ENCODE results near the gene MGAT5.

Gene MGAT5

DNA sequence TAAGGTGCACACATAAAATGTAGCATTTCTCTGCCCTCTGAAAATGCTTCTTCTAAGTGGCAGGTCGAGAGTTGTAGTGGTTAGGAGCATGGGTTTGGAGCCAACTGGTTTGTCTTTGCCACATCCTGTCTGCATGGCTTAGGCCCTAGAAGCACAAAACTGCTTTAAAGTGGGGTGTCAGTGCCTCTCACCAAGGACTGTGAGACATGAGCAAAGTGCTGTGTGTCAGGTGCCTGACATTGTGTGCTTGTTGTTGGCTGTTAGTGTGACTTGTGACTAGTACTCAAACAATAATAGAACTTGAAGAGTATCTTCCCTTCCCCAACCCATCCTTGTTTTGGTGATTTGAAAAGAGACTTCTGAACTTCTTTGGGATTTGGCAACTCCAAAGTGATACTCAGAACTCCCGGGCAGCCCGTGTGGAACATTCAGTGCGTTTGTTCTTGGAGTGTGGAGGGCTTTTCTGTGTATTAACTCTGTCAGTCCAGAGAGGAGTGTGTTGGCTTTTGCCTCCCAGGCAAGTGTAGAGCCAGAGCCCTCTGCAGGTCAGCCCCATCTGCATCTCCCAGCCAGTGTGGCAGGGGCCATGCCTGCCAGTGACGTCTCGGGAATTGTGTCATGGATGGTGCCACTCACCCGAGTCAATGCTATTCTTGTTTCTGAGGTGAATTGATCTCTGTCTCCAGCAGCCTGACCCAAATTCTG is 5.0 kb downstream of the MGAT5 start:
- Histone ChIP-seq H3K9me3 (ENCODE audit: control insufficient read depth, low read length) (no peaks in the 10 kb centered on the region), H3K27me3 (ENCODE audit: control insufficient read depth, insufficient read depth, low read length) (no peaks in the 10 kb centered on the region), H3K9ac (ENCODE audit: low read length) (no peak overlapping the region), H3K4me3 (ENCODE audit: low read length) (no peak overlapping the region), H3K4me1 (ENCODE audit: control insufficient read depth, insufficient read depth, low read length) (peaks cover 46% of the 10 kb centered on the region), H3K36me3 (ENCODE audit: control insufficient read depth, insufficient read depth, low read length) (no peaks in the 10 kb centered on the region)

DNA sequence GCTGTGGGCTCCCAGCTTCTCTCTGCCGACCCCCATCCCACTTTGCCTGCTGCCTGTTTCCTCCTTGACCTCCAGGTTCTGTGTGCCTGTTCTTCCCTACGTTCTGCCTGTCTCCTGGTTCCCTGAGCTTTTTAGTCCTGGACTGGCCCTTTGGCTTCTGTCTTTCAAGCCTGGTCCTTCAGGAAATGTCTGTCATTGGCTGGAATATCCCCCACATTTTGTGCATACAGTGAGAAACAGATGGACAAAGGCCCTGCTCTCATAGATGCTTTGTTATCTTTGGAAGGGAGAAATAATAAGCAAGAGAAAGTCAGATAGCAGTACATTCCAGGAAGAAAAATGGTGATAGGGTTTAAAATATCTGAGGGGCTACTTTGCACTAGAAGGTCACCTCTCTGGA is 5.7 kb downstream of the MGAT5 start:
- Histone ChIP-seq H3K27me3 (ENCODE audit: control insufficient read depth, insufficient read depth, low read length) (no peaks in the 10 kb centered on the region), H3K9me3 (ENCODE audit: control insufficient read depth, low read length) (no peaks in the 10 kb centered on the region), H3K4me3 (ENCODE audit: low read length) (no peak overlapping the region), H3K36me3 (ENCODE audit: control insufficient read depth, insufficient read depth, low read length) (no peaks in the 10 kb centered on the region), H3K9ac (ENCODE audit: low read length) (no peak overlapping the region), H3K4me1 (ENCODE audit: control insufficient read depth, insufficient read depth, low read length) (peaks cover 38% of the 10 kb centered on the region)

DNA sequence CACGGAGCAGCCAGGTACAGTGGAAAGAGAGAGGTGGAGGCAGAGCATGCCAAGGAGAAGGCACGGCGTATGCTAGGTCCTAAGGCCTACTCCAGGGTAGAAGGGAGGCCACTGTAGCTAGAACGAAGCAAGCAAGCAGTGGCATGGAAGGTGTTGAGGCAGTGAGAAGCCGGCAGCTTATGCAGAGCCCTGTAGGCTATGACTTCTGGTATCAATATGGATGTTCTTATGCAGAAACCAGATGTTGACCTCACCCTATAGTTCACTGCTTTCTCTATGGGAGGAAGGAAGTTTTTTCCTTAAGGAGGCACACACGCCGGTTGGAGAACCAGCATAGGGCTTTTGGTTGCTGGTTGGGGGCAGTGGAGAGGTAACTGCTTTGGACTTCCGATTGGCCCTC is 6.1 kb downstream of the MGAT5 start:
- no peak overlapping the region for H3K9ac ChIP-seq (ENCODE audit: low read length)
- H3K4me1 ChIP-seq (ENCODE audit: control insufficient read depth, insufficient read depth, low read length): peaks cover 37% of the 10 kb centered on the region
- no peak overlapping the region for H3K4me3 ChIP-seq (ENCODE audit: low read length)
- H3K27me3 ChIP-seq (ENCODE audit: control insufficient read depth, insufficient read depth, low read length): no peaks in the 10 kb centered on the region
- H3K9me3 ChIP-seq (ENCODE audit: control insufficient read depth, low read length): no peaks in the 10 kb centered on the region
- no peaks in the 10 kb centered on the region for H3K36me3 ChIP-seq (ENCODE audit: control insufficient read depth, insufficient read depth, low read length)

DNA sequence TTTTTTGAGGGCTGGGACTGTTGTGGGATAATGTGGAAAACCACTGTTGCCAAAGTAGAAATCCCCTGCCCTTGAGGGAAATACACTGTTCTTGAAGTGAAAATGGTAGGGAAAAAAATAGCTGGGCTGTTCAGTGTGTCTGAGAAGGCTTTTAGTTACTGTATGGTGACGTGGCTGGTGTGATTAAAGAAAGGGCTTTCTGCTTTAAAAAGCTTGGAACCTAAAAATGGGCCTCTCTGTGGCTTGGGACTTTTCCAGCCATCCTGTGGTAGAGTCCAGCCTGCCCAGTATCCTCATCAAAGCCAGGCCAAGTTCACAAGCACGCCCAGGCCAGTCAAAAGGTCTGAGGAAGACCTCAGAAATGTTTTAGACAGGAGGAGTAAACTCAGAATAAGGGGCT is 6.8 kb downstream of the MGAT5 start:
- Histone ChIP-seq H3K9ac (ENCODE audit: low read length) (no peak overlapping the region), H3K4me1 (ENCODE audit: control insufficient read depth, insufficient read depth, low read length) (peaks cover 37% of the 10 kb centered on the region), H3K27me3 (ENCODE audit: control insufficient read depth, insufficient read depth, low read length) (no peaks in the 10 kb centered on the region), H3K36me3 (ENCODE audit: control insufficient read depth, insufficient read depth, low read length) (no peaks in the 10 kb centered on the region), H3K9me3 (ENCODE audit: control insufficient read depth, low read length) (no peaks in the 10 kb centered on the region), H3K4me3 (ENCODE audit: low read length) (no peak overlapping the region)

DNA sequence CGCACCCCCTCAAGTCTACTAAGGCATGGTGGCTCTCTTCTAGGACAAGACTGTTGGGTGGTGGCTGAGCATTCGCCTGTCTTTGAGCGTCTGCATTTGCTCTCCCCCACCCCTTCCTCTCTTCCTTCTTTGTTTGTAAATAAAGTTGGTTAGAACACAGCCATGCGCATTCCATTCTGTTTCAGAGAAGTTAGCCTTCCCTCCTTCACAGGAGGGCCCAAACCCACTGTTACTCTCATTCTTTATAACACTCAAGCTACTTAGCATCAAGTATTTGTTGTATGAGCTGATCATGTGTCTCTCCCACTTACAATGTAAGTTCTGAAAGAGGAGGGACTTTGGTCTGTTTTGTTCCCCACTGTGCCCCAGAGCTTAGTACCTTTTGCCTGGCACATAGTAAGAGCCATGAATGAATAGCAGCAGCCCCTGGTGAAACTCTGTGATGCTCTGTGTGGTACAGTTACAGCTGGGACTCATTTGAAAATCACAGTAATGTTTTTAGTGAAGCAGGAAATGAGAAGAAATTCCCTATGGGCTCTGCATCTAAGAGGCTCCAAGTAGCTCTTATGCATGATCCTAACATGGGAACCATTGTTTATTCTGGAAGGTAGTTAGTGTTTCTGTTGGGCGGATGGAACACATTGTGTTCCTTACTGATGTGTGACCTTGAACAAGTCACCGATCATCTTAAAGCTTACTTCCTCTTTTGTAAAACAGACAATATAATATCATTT is 7.7 kb downstream of the MGAT5 start:
- no peaks in the 10 kb centered on the region for H3K27me3 ChIP-seq (ENCODE audit: control insufficient read depth, insufficient read depth, low read length)
- no peak overlapping the region for H3K4me3 ChIP-seq (ENCODE audit: low read length)
- H3K9ac ChIP-seq (ENCODE audit: low read length): no peak overlapping the region
- H3K36me3 ChIP-seq (ENCODE audit: control insufficient read depth, insufficient read depth, low read length): no peaks in the 10 kb centered on the region
- H3K9me3 ChIP-seq (ENCODE audit: control insufficient read depth, low read length): no peaks in the 10 kb centered on the region
- peaks cover 37% of the 10 kb centered on the region for H3K4me1 ChIP-seq (ENCODE audit: control insufficient read depth, insufficient read depth, low read length)

DNA sequence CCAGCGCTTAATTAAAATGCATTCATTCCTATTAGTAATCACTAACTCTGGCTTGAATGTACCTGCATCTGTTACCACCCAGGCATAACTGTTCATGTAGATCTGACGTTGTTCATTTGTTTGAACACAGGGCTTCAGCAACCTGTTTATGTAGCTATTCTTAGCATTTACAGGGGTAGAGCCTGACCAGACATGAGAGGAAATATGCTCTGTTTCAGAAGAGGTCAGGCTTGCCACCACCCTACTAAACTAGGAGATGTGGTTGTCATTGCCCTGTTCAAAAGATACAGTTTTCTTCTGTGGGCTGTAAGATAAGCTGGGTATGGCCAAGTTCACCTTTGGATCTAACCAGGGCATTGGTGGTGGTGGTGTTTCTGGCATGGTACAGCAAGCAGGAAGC is 8.8 kb downstream of the MGAT5 start:
- H3K36me3 ChIP-seq (ENCODE audit: control insufficient read depth, insufficient read depth, low read length): no peaks in the 10 kb centered on the region
- no peaks in the 10 kb centered on the region for H3K9me3 ChIP-seq (ENCODE audit: control insufficient read depth, low read length)
- peaks cover 36% of the 10 kb centered on the region for H3K4me1 ChIP-seq (ENCODE audit: control insufficient read depth, insufficient read depth, low read length)
- H3K27me3 ChIP-seq (ENCODE audit: control insufficient read depth, insufficient read depth, low read length): no peaks in the 10 kb centered on the region
- no peak overlapping the region for H3K9ac ChIP-seq (ENCODE audit: low read length)
- no peak overlapping the region for H3K4me3 ChIP-seq (ENCODE audit: low read length)

DNA sequence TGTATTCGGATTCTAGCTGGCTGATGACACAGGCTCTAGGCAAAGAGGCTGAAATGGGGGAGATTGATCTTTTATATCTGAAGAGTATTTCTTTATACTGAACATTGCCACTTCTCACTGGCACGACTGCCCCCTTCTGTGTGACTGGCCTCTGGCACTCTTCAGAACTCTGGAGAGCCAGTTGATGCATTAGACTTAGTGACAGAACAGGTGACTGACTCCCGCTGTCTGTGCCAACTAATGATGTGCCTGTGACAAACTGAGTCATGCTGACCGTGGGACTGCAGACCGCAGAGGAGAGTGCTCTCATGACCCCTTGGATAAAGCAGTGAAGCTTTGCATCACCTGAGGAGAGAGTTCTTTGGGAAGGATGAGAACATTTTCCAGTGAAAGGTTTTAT is 14.4 kb downstream of the MGAT5 start:
- Histone ChIP-seq H3K9ac (ENCODE audit: low read length) (no peak overlapping the region), H3K4me3 (ENCODE audit: low read length) (no peak overlapping the region), H3K9me3 (ENCODE audit: control insufficient read depth, low read length) (no peaks in the 10 kb centered on the region), H3K4me1 (ENCODE audit: control insufficient read depth, insufficient read depth, low read length) (no peaks in the 10 kb centered on the region), H3K36me3 (ENCODE audit: control insufficient read depth, insufficient read depth, low read length) (no peaks in the 10 kb centered on the region), H3K27me3 (ENCODE audit: control insufficient read depth, insufficient read depth, low read length) (no peaks in the 10 kb centered on the region)

DNA sequence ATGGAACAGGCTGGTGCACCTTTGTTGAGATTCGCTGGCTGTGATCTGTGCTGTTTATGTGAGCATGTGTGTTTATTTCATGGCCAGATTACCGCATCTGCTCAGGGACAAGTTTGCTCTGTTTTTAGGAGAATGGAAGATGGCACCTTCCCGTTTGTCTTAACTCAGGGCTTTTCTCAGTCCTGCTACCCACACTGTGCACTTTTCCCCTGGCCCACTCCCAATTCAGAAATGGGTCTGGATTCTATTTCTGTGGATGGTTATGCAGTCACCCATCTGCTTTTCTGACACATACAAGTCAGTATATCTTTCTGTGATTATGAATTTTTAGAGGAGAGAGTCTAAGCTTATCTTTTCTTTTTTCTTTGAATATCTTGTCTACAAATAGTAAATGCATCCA is 15.4 kb downstream of the MGAT5 start:
- no peaks in the 10 kb centered on the region for H3K4me1 ChIP-seq (ENCODE audit: control insufficient read depth, insufficient read depth, low read length)

DNA sequence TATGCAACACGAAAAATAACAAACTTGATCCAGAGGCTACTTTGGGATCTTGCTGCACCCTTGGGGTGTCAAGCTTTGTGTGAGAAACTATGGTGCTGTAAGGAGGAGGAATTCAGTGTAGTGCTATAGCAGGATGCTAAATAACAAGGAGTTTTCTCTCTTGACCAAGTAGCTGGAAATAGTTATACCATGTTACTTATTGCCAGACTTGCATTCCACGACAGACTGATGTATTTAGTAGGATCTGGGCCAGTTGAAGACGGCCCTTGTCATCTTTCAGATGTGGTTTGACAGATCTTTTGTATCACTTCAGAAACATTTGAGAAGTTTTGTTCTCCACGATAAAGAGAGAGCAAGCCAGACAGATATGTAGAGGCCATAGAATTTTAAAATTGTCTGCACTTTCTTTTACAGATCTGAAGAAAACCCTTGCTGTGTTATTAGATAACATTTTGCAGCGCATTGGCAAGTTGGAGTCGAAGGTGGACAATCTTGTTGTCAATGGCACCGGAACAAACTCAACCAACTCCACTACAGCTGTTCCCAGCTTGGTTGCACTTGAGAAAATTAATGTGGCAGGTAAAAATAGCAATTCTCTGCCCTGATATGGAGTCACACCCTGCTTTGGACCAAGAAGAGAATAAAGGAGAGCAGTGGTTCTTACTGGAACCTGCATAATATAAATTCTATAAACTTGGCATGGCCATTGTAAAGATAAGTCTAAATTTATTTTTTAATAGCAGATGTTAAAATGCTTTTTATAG is 16.3 kb downstream of the MGAT5 start:
- Histone ChIP-seq H3K4me1 (ENCODE audit: control insufficient read depth, insufficient read depth, low read length) (no peaks in the 10 kb centered on the region), H3K9ac (ENCODE audit: low read length) (no peak overlapping the region), H3K4me3 (ENCODE audit: low read length) (no peak overlapping the region), H3K36me3 (ENCODE audit: control insufficient read depth, insufficient read depth, low read length) (no peaks in the 10 kb centered on the region), H3K27me3 (ENCODE audit: control insufficient read depth, insufficient read depth, low read length) (no peaks in the 10 kb centered on the region), H3K9me3 (ENCODE audit: control insufficient read depth, low read length) (no peaks in the 10 kb centered on the region)

More for the DNA sequence above, 15.4 kb downstream of the MGAT5 start:
- no peak overlapping the region for H3K9ac ChIP-seq (ENCODE audit: low read length)
- no peaks in the 10 kb centered on the region for H3K9me3 ChIP-seq (ENCODE audit: control insufficient read depth, low read length)
- H3K27me3 ChIP-seq (ENCODE audit: control insufficient read depth, insufficient read depth, low read length): no peaks in the 10 kb centered on the region
- H3K4me3 ChIP-seq (ENCODE audit: low read length): no peak overlapping the region
- no peaks in the 10 kb centered on the region for H3K36me3 ChIP-seq (ENCODE audit: control insufficient read depth, insufficient read depth, low read length)

DNA sequence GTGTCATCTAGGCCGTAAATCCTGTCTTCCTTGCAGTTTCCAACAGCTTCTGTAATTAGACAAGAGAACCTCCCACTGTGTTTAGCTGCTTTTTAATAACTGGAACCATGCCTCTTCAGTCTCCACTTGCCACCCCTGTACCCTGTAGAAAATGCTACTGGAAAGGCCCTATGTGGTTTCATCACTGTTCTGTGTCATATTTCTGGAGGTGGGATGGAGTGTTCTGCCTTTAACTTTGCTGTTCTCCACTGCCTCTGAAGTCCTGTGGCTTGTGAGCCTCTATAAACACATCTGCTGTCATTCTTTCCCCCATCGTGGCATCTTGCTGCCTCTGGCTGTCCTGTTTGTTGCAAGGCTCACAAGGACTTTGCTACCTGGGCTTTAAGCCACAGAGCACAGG is 17.9 kb downstream of the MGAT5 start:
- Histone ChIP-seq H3K27me3 (ENCODE audit: control insufficient read depth, insufficient read depth, low read length) (no peaks in the 10 kb centered on the region), H3K9ac (ENCODE audit: low read length) (no peak overlapping the region), H3K4me3 (ENCODE audit: low read length) (no peak overlapping the region), H3K36me3 (ENCODE audit: control insufficient read depth, insufficient read depth, low read length) (no peaks in the 10 kb centered on the region), H3K9me3 (ENCODE audit: control insufficient read depth, low read length) (no peaks in the 10 kb centered on the region), H3K4me1 (ENCODE audit: control insufficient read depth, insufficient read depth, low read length) (no peaks in the 10 kb centered on the region)

DNA sequence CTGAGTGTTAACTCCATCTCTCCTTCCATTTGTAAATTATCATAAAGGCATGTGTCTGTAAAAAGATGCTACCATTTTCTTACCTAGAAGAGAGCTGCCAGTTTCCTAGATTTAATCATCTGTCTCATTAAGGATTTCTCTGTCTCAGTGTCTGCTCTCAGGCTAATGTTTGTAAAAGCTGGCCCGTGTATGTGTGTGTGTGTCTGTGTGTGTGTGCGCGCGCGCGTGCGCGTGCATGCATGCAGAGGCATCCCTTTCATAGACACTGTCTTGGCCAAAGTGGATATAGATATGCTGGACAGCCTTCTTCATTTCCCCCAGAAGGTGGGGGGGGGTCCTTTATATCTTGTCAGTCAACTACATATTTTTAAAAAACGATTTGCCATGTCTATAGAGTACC is 18.9 kb downstream of the MGAT5 start:
- no peaks in the 10 kb centered on the region for H3K9me3 ChIP-seq (ENCODE audit: control insufficient read depth, low read length)
- no peaks in the 10 kb centered on the region for H3K27me3 ChIP-seq (ENCODE audit: control insufficient read depth, insufficient read depth, low read length)
- H3K36me3 ChIP-seq (ENCODE audit: control insufficient read depth, insufficient read depth, low read length): no peaks in the 10 kb centered on the region
- no peak overlapping the region for H3K9ac ChIP-seq (ENCODE audit: low read length)
- H3K4me1 ChIP-seq (ENCODE audit: control insufficient read depth, insufficient read depth, low read length): no peaks in the 10 kb centered on the region
- no peak overlapping the region for H3K4me3 ChIP-seq (ENCODE audit: low read length)

DNA sequence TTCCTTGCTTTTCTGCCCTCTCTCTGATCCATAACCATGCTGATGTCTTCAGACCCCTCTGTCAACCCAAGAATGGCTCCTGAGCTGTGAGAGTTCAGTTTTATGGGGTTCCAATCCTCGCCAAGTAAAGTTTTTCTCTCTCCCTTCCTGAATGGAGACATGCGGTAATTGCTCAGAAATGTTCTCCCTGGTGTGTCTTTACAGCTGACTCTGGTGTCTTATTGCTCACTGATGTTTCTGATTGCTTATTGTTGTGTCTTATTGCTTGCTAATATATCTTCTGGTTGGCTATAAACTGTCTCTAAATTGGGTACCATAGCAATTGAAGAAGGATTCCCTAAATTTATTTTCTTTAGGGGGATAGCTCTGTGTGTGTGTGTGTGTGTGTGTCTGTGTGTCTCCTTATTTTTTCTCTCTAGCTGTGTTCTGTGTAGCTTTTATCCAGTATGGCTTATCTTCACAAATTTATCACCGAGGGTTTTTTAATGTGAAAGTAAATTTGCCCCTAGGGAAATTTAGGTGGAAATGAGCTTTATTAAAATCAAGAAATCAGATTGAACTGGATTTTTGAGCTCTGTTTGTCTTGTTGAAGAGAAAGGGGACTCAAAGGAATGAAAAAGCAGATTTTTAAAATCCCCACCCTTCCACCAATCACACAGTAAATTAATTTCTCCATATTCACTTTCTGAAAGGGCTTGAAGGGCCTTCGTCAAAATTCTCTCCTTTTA is 19.5 kb downstream of the MGAT5 start:
- H3K9ac ChIP-seq (ENCODE audit: low read length): no peak overlapping the region
- no peaks in the 10 kb centered on the region for H3K36me3 ChIP-seq (ENCODE audit: control insufficient read depth, insufficient read depth, low read length)
- no peaks in the 10 kb centered on the region for H3K4me1 ChIP-seq (ENCODE audit: control insufficient read depth, insufficient read depth, low read length)

More for the DNA sequence above, 19.5 kb downstream of the MGAT5 start:
- Histone ChIP-seq H3K27me3 (ENCODE audit: control insufficient read depth, insufficient read depth, low read length) (no peaks in the 10 kb centered on the region), H3K9me3 (ENCODE audit: control insufficient read depth, low read length) (no peaks in the 10 kb centered on the region), H3K4me3 (ENCODE audit: low read length) (no peak overlapping the region)

Data from mucosa of stomach (tissue), 1 donor.